Mesothelial cell of epicardium (in vitro differentiated cells): ENCODE results near the gene SLC9A9. TPM values are rescaled to one million over a fixed set of nuclear protein-coding genes. Genes with fewer than 3 reads are reported as not detected.

Experiments used
- DNase-seq, 2 experiments: peaks; one replicate each; pipeline ENCODE4 v3.0.0; 2021; ENCODE audit warnings: low spot score in 2 of 2; ENCODE audit not compliant: unreplicated experiment in 2 of 2
- H3K27ac Mint-ChIP-seq: 2 replicates; pipeline ENCODE4 v1.8.0; 2021; ENCODE audit warnings: mixed read lengths
- H3K27me3 Mint-ChIP-seq: 2 replicates; pipeline ENCODE4 v1.8.0; 2021; ENCODE audit warnings: low read depth, mixed read lengths
- H3K36me3 Mint-ChIP-seq: 2 replicates; pipeline ENCODE4 v1.8.0; 2021; ENCODE audit warnings: mixed read lengths
- H3K4me1 Mint-ChIP-seq: 2 replicates; pipeline ENCODE4 v1.8.0; 2021; ENCODE audit warnings: mixed read lengths
- H3K4me3 Mint-ChIP-seq: 2 replicates; pipeline ENCODE4 v1.8.0; 2021; ENCODE audit warnings: mild to moderate bottlenecking, moderate library complexity, mixed read lengths
- H3K9me3 Mint-ChIP-seq: 2 replicates; pipeline ENCODE4 v1.8.0; 2021; ENCODE audit warnings: mixed read lengths
- CTCF ChIP-seq: fragments of 200-600 bp; sonication (generic); IDR thresholded peaks from one replicate; pipeline ENCODE4 v1.5.0; 2021; ENCODE audit warnings: antibody characterized with exemption; ENCODE audit not compliant: unreplicated experiment
- total RNA-seq: library from RNA; stranded (reverse); gene quantifications from 3 replicates; pipeline ENCODE4 v1.2.1, GENCODE V29; 2021

Gene SLC9A9
- total RNA-seq, 1 donor from 2014 or later: 2.7 TPM

DNA sequence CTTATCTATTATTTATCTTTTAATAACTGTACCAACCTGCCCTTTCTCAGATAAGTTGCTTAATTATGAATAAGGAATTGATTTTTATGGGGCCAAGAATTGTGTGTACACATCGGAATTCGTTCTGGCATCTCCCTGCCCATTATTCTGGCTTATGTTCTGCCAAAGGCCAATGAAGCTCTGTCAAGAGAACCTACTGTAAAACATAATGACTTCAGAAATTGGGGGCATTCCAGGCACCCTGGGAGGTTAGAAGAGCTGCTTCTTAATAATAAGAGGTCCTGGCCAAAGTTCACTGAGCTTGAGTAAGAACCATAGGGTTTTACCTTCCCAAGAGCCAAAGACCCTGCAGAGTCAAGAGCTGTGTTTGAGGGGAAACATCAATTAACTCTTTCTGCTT lies 261.7 kb downstream of the SLC9A9 start:
- no peak overlapping the region for H3K4me3 Mint-ChIP-seq
- H3K27me3 Mint-ChIP-seq: peaks cover 30% of the 10 kb centered on the region
- H3K36me3 Mint-ChIP-seq: no peaks in the 10 kb centered on the region
- no peak overlapping the region for H3K27ac Mint-ChIP-seq
- peaks cover 11% of the 10 kb centered on the region for H3K4me1 Mint-ChIP-seq
- H3K9me3 Mint-ChIP-seq: no peaks in the 10 kb centered on the region
- TF ChIP-seq CTCF: no peak
- no peak for DNase-seq

- H3K27ac Mint-ChIP-seq: no peak overlapping the region
- H3K27me3 Mint-ChIP-seq: peaks cover 34% of the 10 kb centered on the region
- H3K9me3 Mint-ChIP-seq: no peaks in the 10 kb centered on the region
- H3K4me3 Mint-ChIP-seq: no peak overlapping the region
- no peak for DNase-seq
- H3K4me1 Mint-ChIP-seq: peaks cover 8% of the 10 kb centered on the region
- no peaks in the 10 kb centered on the region for H3K36me3 Mint-ChIP-seq
- no peak for TF ChIP-seq CTCF
Measured at GRCh38 chr3:143585720-143586456, 262.4 kb downstream of the SLC9A9 start.

DNA sequence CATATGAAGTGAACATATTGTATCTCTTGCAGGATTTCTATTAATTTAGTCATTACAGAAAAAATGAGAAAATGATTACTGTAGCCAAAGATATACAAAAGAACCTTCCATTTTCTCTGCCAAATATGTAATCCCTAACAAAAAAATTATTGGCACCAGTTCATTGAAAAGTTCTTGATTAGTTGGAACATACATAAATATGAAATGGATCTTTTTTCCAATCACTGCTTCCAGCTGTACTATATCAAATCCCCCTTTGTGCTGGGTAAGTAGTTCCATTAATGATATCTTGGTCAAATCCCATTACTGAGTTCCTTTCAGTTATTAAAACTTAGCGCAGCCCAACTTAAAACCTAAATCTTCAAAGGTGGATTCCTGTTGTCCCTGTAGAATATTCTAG lies 263.8 kb downstream of the SLC9A9 start:
- no peak for TF ChIP-seq CTCF
- H3K27me3 Mint-ChIP-seq: peaks cover 35% of the 10 kb centered on the region
- no peaks in the 10 kb centered on the region for H3K36me3 Mint-ChIP-seq
- no peaks in the 10 kb centered on the region for H3K9me3 Mint-ChIP-seq
- H3K27ac Mint-ChIP-seq: no peak overlapping the region
- peaks cover 9% of the 10 kb centered on the region for H3K4me1 Mint-ChIP-seq
- H3K4me3 Mint-ChIP-seq: no peak overlapping the region
- DNase-seq: no peak

DNA sequence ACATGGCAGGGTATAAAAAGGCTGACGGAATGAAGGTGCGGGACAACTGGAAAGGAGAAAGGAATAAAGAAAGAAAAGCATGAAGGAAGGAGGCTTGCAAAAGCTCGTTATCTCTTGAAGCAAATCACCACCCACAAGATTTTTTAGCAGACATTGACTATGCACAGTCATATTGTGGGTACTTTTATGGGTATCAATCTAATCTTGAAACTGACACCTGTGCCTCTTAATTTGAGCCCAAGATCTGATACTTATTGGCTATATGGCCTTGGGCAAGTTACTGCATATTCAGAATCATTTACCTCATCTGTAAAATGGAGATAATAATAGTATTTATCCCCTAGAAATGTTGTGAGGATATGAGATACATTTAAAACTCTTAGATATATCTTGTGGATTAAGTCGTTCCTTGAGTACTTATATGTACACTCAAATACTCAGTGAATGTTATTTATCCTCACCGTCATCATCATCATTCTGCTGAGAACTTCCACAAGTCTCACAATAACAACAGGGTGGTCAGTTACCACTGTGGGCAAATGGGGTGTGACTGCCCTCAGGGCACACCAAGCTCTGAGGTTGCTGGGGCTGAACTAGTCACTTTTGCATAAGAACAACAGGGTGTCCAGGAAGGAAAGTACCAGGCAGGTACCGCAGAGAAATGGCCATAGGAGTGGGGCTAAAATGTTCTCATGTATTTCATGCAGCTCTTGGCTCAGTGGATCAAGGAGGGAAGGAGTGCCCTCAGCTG lies 266.1 kb downstream of the SLC9A9 start:
- H3K27ac Mint-ChIP-seq: no peak overlapping the region
- H3K4me1 Mint-ChIP-seq: peaks cover 14% of the 10 kb centered on the region
- TF ChIP-seq CTCF: no peak

DNA sequence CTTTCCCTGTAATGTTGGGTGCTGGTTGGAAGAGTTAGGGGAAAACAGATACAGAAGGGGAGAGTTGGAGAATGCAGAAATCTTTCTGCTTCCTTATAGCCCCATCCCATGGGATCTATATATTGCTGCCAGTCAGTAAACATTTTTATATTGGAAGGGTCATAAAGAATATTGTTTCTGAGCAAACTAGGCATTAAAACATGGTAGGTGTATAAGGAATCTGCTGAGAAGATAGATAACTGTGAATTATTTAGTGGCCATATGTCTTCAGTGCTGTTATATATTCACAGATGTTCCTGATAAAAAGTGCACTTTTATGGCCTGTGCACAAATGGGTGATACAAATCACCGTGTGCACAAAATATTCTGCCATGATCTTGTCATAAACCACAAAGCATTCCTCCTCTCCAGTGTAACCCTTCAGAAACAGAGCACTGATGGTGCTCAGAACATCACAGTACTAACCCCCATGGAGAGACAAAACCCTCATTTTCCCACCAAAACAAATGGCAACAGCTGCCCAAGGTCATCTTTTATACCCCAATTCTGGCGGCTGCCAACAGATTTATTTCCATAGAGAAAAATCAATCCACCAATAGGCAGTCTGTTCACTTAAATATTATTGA lies 269.3 kb downstream of the SLC9A9 start:
- no peaks in the 10 kb centered on the region for H3K36me3 Mint-ChIP-seq
- no peak overlapping the region for H3K27ac Mint-ChIP-seq
- H3K4me1 Mint-ChIP-seq: peaks cover 12% of the 10 kb centered on the region
- H3K4me3 Mint-ChIP-seq: no peak overlapping the region
- peaks cover 25% of the 10 kb centered on the region for H3K27me3 Mint-ChIP-seq
- H3K9me3 Mint-ChIP-seq: no peaks in the 10 kb centered on the region
- no peak for DNase-seq
- TF ChIP-seq CTCF: no peak

More for the DNA sequence above, 266.1 kb downstream of the SLC9A9 start:
- Mint-ChIP-seq H3K27me3 (peaks cover 32% of the 10 kb centered on the region), H3K36me3 (no peaks in the 10 kb centered on the region), H3K4me3 (no peak overlapping the region), H3K9me3 (no peaks in the 10 kb centered on the region)
- DNase-seq: no peak
